Nucleus accumbens (tissue), 56 donors: Measurements from ENCODE around the gene ZMAT5.

Experiments used
- DNase-seq, 56 donors: peaks; one replicate each; lab custom pipeline; 2025; lab: John Stamatoyannopoulos, UW

ZMAT5 gene

DNA sequence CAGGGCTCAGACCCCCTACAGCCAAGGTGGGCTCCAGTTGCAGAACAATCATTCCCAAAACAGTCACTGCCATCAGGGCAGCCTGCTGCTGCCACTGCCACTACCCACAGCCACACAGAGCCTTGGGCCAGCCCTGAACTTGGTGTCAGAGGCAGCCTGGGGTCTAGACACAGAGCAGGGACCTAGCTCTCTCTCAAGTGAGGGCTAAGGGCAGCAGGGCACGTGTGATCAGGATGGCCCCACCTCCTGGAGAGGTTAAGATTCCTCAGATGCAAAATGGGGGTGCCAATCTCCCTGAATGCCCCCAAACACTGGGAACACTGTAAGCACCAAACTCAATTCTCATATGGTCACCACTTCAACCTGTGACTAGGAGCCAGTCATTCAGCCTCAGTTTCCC, 31.4 kb downstream of the ZMAT5 start:
- DNase-seq = no peak

- DNase-seq = peak in 1 of 56 donors; percentile 56
These were observed 32.0 kb downstream of the ZMAT5 start for GRCh38 chr22:29734838-29735237.

DNA sequence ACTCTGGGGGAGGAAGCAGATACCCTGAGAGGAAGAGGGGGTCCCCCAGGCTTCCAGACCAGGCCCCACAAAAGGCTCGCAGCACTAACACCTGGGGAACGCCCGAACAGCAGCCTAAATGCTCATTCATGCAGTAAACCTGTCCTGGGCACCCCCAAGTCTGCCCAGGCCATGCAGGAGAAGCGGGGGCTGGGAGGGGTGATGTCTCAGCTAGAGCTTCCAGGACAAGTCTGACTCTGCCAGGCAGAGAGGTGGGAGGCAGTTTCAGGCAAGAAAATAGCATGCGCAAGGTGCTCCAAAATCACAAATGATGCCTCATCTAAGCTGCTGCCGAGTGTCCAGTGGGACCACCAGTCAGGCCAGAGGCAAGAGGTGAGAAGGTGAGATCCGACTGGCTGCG, 32.4 kb downstream of the ZMAT5 start:
- peak in 5 of 56 donors; percentile 10 to 56 (median 19) for DNase-seq

- peak in 6 of 56 donors; percentile 1 to 23 (median 9) for DNase-seq
These were observed 33.2 kb downstream of the ZMAT5 start for GRCh38 chr22:29733362-29734201.

GRCh38 chr22:29732883-29733282, 33.9 kb downstream of the ZMAT5 start:
- no peak for DNase-seq

DNA sequence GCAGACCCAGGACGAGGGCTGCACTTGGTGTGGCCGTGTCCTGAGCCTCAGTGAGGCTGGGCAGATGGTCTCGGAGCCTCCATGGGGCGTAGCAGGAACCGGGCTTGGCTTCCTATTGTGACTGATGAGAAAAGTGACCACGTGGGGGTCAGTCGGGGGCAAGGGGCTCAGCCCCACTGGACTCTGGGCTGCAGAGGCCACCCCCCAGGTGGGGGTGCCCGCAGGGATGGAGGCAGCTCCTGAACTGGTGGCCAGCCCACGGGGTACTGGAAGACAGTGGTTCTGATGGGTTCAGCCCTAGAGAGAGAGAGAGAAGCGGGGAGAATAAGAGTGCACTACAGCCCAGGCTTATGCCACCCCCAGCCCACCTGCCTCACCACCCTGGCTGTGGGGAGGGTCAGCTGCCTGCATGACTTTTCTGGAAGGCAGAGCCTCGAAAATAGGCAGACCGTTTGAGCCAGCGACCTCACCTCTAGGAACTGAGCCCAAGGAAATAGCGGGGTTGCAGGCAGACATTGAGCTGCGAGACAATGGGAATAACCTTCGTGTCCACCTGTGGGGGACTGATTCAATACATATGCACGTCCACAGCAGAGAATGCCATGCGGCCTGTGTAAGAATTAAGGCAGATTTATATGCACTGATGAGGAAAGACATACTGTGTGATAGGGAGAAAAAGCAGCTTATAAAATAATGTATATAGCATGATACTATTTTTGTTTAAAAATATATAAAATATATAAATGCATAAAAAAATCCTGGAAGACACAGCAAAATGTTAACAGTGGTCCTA, 35.6 kb downstream of the ZMAT5 start:
- no peak for DNase-seq

GRCh38 chr22:29729161-29729560, 37.6 kb downstream of the ZMAT5 start:
- no peak for DNase-seq

DNA sequence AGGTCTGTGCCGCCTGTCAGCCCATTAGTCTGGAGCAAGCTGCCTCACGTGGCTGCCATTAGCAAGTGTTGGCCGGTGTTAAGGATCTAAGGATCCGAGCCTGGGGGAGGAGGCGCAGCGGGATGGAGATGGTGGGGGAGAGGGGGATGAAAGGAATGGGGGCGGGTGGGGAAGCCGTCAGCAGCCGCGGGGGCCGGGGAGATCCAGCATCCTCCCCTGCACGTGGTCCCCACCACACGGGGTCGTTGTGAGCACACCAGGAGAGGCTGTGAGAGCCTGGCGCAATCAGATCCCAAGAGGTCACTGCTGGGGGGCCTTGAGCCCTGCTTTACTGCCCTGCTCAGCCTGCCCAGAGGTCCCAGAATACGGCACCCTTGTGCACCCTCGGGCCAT, 39.7 kb downstream of the ZMAT5 start:
- peak in 9 of 56 donors; percentile 7 to 51 (median 15) for DNase-seq

DNA sequence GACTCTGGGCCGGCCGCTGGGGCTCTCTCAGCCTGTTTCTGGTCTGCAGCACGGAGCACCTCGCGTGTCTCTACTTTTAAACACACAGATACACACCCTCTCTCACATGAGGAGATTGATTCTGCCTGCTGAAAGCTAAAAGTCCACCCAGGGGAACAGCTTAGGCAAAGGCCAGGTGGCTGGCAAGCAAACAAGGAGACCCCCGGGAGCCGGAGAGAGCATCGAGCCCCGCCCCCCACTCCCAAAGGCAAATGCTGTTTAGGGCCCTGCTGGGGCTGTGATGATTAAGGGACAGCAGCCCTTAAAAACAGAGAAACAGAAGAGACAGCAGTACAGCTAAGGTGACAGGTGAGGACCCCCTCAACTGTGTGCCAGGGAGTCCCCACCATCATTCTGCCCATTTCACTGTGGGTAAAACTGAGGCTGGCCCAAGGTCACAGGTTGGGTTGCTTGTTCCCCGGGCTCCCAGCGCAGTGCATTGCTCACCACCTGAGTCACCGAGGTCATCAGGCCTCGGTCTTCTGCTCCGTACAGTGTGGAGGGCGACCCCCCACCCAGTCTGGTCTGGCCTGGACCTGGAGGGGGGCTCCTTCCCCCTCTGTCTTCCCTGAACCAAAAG, 40.2 kb downstream of the ZMAT5 start:
- DNase-seq = peak in 1 of 56 donors; percentile 51

GRCh38 chr22:29726106-29726505, 40.7 kb downstream of the ZMAT5 start:
- no peak for DNase-seq

DNA sequence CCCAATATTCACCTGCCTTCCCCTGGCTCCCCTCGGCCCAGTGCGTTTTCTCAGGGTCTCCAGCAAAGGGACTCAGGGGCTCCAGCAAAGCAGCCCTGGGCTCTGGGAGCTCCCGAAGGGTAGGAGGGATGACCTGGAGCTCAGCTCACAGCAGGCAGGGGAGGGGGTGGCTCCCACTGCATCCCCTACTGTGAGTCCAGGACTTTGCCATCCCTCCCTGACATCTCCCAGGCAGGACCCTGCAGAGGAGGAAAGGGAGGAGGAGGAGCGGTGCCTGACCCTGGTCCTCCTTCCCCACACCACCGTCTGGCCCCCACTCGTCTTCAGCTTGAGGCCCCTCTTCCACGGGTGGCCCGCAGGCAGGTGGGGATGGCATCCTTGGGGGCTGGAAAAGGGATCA, 42.0 kb downstream of the ZMAT5 start:
- no peak for DNase-seq

DNA sequence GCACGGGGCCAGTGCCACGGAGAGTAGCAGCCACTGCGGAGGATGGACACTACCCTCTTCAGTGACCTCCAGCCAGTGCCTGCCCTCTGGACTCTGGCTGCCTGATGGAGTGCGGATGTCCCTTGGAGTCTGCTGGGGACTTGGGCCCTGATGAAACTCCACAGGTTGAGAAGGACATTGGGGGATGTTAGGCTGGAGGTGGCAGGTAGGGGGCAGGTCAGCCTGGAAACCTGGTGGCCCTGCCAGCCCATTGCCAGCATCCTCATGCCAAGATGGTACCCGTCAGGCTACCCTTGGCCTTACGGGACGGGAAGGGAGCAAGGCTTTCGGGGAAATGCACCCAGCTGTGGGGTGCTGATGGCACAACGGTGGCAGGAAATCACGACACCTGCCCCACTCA, 43.0 kb downstream of the ZMAT5 start:
- DNase-seq = no peak

DNA sequence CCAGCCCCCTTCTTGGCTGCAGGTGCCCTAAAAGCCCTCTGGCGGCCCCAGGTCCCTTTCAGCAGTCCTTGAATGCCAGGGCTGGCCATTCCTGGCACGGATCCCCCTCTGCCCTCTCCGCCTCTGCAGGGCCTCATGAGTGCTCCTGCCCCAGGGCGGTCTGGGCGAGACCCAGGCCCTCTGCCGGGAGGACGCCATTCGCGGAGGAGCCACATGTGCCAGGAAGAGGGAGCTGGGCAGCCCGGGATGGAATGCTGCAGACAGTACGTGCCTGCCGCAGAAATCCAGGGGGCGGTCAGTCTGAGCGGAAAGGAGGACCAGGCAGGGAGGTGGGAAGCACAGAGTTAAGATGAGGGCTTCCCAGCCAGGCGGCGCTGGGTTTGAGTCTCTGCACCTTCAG, 44.2 kb downstream of the ZMAT5 start:
- DNase-seq = no peak

GRCh38 chr22:29722151-29722550, 44.7 kb downstream of the ZMAT5 start:
- DNase-seq = no peak

DNA sequence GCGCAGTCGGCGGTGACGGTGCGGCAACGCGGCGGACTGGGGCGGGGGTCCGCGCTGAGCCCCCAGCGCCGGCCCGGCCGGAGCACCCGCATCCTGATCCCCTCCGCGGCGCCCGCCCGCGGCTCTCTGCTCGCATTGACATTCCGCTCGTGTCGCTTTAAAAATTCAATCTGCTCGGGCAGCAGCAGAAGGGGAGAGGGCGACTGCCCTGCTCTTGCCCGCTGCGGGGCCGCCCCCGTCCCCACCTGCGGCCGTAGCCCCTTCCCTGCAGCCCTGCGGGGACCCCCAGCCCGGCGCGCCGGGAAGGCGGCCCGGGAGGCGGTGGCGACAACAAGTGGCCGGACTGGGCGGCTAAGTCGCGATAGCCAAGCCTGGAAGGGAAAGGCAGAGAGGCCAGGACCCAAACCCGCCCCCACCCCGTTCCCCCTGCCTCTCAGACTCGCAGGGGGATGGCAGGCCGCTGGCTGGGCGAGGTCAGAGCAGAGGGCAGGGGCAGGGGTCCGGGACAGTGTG, 45.9 kb downstream of the ZMAT5 start:
- no peak for DNase-seq

DNA sequence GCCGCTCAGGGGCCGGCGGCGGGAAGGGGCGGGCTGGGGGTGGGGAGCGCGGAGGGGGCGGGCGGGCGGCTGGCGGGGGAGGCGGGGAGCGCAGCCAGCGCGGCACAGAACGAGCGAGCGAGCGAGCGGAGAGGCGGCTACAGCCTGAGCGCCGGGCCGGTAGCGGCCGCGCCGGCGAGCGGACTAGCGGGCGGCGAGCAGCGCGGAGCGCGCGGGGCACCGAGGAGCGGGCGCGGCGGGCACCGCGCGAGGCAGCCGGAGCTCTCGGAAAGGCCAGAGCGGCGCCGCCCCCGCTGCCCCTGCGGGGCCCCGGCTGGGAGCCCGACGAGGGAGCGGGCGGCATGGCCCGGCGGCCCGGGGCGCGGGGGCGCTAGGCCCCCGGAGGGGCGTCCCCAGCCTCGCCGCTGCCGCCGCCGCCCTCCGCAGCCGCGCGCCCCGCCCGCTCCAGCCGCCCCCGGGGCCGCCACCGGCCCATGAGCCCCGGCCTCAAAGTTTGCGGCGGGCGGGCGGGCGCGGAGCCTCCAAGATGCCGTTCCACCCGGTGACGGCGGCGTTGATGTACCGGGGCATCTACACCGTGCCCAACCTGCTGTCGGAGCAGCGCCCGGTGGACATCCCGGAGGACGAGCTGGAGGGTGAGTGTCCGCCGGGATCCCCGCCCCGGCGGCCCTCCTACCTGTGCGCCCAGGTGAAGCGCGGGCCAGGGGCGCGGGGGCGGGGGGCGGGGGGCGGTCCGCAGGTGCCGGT, 46.7 kb downstream of the ZMAT5 start, which contains the start of gene CABP7:
Gene CABP7 (plus strand): TSS at position 105 of the 747 bp plus-strand sequence. CDS start 422 bp downstream, at position 527.
- DNase-seq = no peak

- DNase-seq = no peak
These were observed 47.6 kb downstream of the ZMAT5 start for GRCh38 chr22:29718949-29719898.

DNA sequence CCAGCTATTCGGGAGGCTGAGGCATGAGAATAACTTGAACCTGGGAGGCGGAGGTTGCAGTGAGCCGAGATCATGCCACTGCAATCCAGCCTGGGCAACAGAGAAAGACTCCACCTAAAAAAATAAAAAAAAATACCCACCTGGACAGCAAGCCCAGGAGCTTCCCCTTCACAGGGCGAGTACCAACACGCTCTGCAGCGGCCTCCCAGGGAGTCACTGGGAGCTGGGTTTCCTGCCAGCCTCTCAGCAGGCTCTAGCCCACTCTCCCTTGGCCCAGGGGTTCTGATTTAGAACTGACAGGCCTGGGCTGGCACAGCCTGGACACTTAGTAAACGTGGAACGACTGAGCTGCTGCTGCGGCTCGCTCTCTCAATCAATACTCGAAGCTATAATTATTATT, 49.0 kb downstream of the ZMAT5 start:
- DNase-seq = no peak
